Eye (tissue), 1 donor: ENCODE results near the gene TFEC.
"Not testable (repeated sequence)": the region's sequence is repeated elsewhere in the genome, so short reads cannot be mapped to it uniquely, and the experiment has no call there.

ENCODE experiments used
- DNase-seq: peaks from one replicate; pipeline ENCODE4 v3.0.0-alpha.2; 2015

Gene TFEC

GRCh38 chr7:116030651-116031276 is at the start of gene TFEC:
Gene TFEC (minus strand): TSS chr7:116030763. CDS start chr7:115984441, 46,322 bp downstream.
- no peak for DNase-seq

- DNase-seq: no peak
Measured at GRCh38 chr7:116075351-116076145, 45.0 kb upstream of the TFEC start.

- DNase-seq: no peak
Measured at GRCh38 chr7:116071629-116072028, 41.1 kb upstream of the TFEC start.

GRCh38 chr7:116064179-116064578 is 33.6 kb upstream of the TFEC start:
- DNase-seq: no peak

GRCh38 chr7:116062666-116063065 is 32.1 kb upstream of the TFEC start:
- no peak for DNase-seq

- no peak for DNase-seq
Measured at GRCh38 chr7:116052006-116052405, 21.4 kb upstream of the TFEC start.

- not testable (repeated sequence) for DNase-seq
Measured at GRCh38 chr7:116047261-116047660, 16.7 kb upstream of the TFEC start.

- no peak for DNase-seq
Measured at GRCh38 chr7:116045532-116045931, 15.0 kb upstream of the TFEC start.

GRCh38 chr7:116041615-116042014 is 11.1 kb upstream of the TFEC start:
- no peak for DNase-seq

GRCh38 chr7:116037401-116037800 is 6.8 kb upstream of the TFEC start:
- no peak for DNase-seq

- DNase-seq: no peak
Measured at GRCh38 chr7:116034411-116034810, 3.8 kb upstream of the TFEC start.

GRCh38 chr7:116032886-116033285 is 2.3 kb upstream of the TFEC start:
- no peak for DNase-seq

GRCh38 chr7:116028787-116029186 is 1.8 kb downstream of the TFEC start:
- no peak for DNase-seq

GRCh38 chr7:116027786-116028185 is 2.8 kb downstream of the TFEC start:
- no peak for DNase-seq

- DNase-seq: no peak
Measured at GRCh38 chr7:116024826-116025809, 5.4 kb downstream of the TFEC start.

- DNase-seq: no peak
Measured at GRCh38 chr7:116021237-116021636, 9.3 kb downstream of the TFEC start.

GRCh38 chr7:116018731-116019130 is 11.8 kb downstream of the TFEC start:
- DNase-seq: no peak

- no peak for DNase-seq
Measured at GRCh38 chr7:116013675-116014074, 16.9 kb downstream of the TFEC start.

GRCh38 chr7:116011584-116011983 is 19.0 kb downstream of the TFEC start:
- no peak for DNase-seq

- not testable (repeated sequence) for DNase-seq
Measured at GRCh38 chr7:116004762-116005161, 25.8 kb downstream of the TFEC start.

GRCh38 chr7:115997221-115997620 is 33.3 kb downstream of the TFEC start:
- DNase-seq: no peak

- DNase-seq: no peak
Measured at GRCh38 chr7:115995701-115996100, 34.9 kb downstream of the TFEC start.

GRCh38 chr7:115988401-115988800 is 42.2 kb downstream of the TFEC start:
- DNase-seq: no peak
